ENCODE results near the gene NUP98.

The NUP98 gene

GRCh38 chr11:3641191-3641590 is 156.2 kb downstream of the NUP98 start:
- DNase-seq (ENCODE audit: low spot score) = no peak

- no peak for DNase-seq (ENCODE audit: low spot score)
Observed at GRCh38 chr11:3639841-3640240, 157.5 kb downstream of the NUP98 start.

- no peak for DNase-seq (ENCODE audit: low spot score)
Observed at GRCh38 chr11:3638513-3638912, 158.8 kb downstream of the NUP98 start.

GRCh38 chr11:3637201-3637600 is 160.2 kb downstream of the NUP98 start:
- no peak for DNase-seq (ENCODE audit: low spot score)

- DNase-seq (ENCODE audit: low spot score) = no peak
Observed at GRCh38 chr11:3635641-3636375, 161.5 kb downstream of the NUP98 start.

GRCh38 chr11:3632070-3632660 is 165.2 kb downstream of the NUP98 start:
- DNase-seq (ENCODE audit: low spot score) = no peak

- DNase-seq (ENCODE audit: low spot score) = no peak
Observed at GRCh38 chr11:3631331-3631730, 166.0 kb downstream of the NUP98 start.

- DNase-seq (ENCODE audit: low spot score) = no peak
Observed at GRCh38 chr11:3627291-3627690, 170.1 kb downstream of the NUP98 start.

GRCh38 chr11:3626250-3626960 is 170.9 kb downstream of the NUP98 start:
- DNase-seq (ENCODE audit: low spot score) = no peak

Measured in SW480 (cell line).